ENCODE data around the gene TYSND1. TPM values are rescaled to one million over a fixed set of nuclear protein-coding genes. Genes with fewer than 3 reads are reported as not detected.
A peak's percentile ranks its signal among the peaks of the same experiment; 100 is the strongest.
"Not testable (repeated sequence)": the region's sequence is repeated elsewhere in the genome, so short reads cannot be mapped to it uniquely, and the experiment has no call there.

The TYSND1 gene
- total RNA-seq, 1 experiment from 2014 or later, result 16.5 TPM

DNA sequence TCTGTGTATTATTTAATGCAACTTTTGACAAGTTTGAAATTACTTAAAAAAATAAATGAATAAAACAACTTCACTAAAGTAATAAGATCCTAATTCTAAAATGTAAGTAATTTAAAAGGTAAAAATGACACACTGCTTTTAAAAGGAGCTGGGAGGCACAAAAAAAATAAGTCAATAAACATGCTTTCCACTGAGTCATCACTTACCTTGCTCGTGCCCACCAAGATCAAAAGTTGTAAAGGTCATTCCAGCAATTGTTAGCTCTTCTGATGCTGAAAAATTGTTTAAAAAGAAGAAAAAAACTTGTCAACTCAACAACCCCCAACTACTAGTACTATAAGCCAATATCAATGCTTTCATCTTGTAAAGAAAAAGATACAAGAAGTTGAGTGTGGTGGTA, 14.3 kb upstream of the TYSND1 start:
- POLR2A ChIA-PET, result interaction anchor here (0.9 to 3.0 kb wide), 5 partner anchors 9 to 32 kb away, joined by 5 to 21 read pairs (median 13); partner anchors contain the start of genes SAR1A and TYSND1
- no peak overlapping the region for H3K27ac Mint-ChIP-seq (ENCODE audit: low read depth, unreplicated experiment)

GRCh38 chr10:70159366-70159765, 12.9 kb upstream of the TYSND1 start:
- ChIA-PET CTCF (interaction anchor here (1.0 to 1.5 kb wide), 2 partner anchors 43 to 206 kb away, joined by 3 to 6 read pairs; no protein-coding TSS in a partner anchor), POLR2A (interaction anchor here (0.6 to 1.4 kb wide), 6 partner anchors 9 to 325 kb away, joined by 3 to 6 read pairs (median 4); partner anchors contain the start of genes EIF4EBP2 and TYSND1)
- H3K4me1 Mint-ChIP-seq (ENCODE audit: insufficient read depth, unreplicated experiment), result peaks cover 25% of the 10 kb centered on the region
- H3K9me3 Mint-ChIP-seq (ENCODE audit: unreplicated experiment); BruUV-seq (replicated peaks); DNase-seq (ENCODE audit: unreplicated experiment); H3K27me3 Mint-ChIP-seq (ENCODE audit: insufficient read depth, unreplicated experiment); H3K27ac Mint-ChIP-seq (ENCODE audit: low read depth, unreplicated experiment); H3K4me3 Mint-ChIP-seq (ENCODE audit: unreplicated experiment); intact Hi-C loops (cut with micrococcal nuclease): not testable (repeated sequence)
- H3K36me3 Mint-ChIP-seq (ENCODE audit: insufficient read depth, unreplicated experiment), result peaks cover 74% of the 10 kb centered on the region

More for the DNA sequence above, 14.3 kb upstream of the TYSND1 start:
- intact Hi-C loops (cut with micrococcal nuclease), result no loop called here
- Mint-ChIP-seq H3K4me1 (ENCODE audit: insufficient read depth, unreplicated experiment) (peaks cover 30% of the 10 kb centered on the region), H3K27me3 (ENCODE audit: insufficient read depth, unreplicated experiment) (no peaks in the 10 kb centered on the region), H3K9me3 (ENCODE audit: unreplicated experiment) (no peaks in the 10 kb centered on the region), H3K36me3 (ENCODE audit: insufficient read depth, unreplicated experiment) (peaks cover 74% of the 10 kb centered on the region), H3K4me3 (ENCODE audit: unreplicated experiment) (no peak overlapping the region)
- DNase-seq (ENCODE audit: unreplicated experiment), result no peak
- CTCF ChIA-PET, result interaction anchor here (0.8 to 1.6 kb wide), 2 partner anchors 9 to 13 kb away, joined by 3 to 4 read pairs; no protein-coding TSS in a partner anchor
- no peak for TF ChIP-seq CTCF (IDR thresholded peaks at IDR 0.05; ENCODE audit: unreplicated experiment)
- no TSS peak for BruUV-seq (replicated peaks)

DNA sequence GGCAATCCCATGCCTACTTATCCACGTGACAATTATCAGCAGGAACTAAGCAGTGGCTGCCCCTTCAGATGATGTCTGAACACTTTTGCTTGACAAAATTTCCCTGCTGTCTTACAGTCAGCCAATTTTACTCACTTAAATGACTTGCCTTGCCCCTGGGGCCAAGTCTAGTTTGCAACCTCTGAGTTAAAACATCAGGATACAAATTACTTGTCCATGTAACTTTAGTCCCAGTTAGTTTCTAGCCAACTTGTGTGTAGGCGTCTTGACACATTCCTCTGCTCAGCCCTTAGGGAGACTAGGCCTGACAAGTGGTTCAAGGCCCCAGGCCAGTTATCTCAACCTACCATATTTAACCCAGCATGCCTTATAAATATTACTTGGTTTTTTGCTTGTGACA, 11.6 kb upstream of the TYSND1 start:
- H3K4me1 Mint-ChIP-seq (ENCODE audit: insufficient read depth, unreplicated experiment), result peaks cover 15% of the 10 kb centered on the region
- POLR2A ChIA-PET, result interaction anchor here (0.7 to 1.9 kb wide), 4 partner anchors 9 to 12 kb away, joined by 4 to 9 read pairs (median 4); partner anchors contain the start of gene TYSND1
- DNase-seq (ENCODE audit: unreplicated experiment), result no peak
- CTCF ChIA-PET, result interaction anchor here (0.6 to 1.7 kb wide), 2 partner anchors 11 to 46 kb away, joined by 3 to 8 read pairs; partner anchors contain the start of gene TYSND1
- no peak overlapping the region for H3K4me3 Mint-ChIP-seq (ENCODE audit: unreplicated experiment)
- H3K36me3 Mint-ChIP-seq (ENCODE audit: insufficient read depth, unreplicated experiment), result peaks cover 83% of the 10 kb centered on the region
- intact Hi-C loops (cut with micrococcal nuclease), result no loop called here
- H3K27ac Mint-ChIP-seq (ENCODE audit: low read depth, unreplicated experiment), result no peak overlapping the region
- no TSS peak for BruUV-seq (replicated peaks)
- H3K27me3 Mint-ChIP-seq (ENCODE audit: insufficient read depth, unreplicated experiment), result no peaks in the 10 kb centered on the region
- no peak for TF ChIP-seq CTCF (IDR thresholded peaks at IDR 0.05; ENCODE audit: unreplicated experiment)
- no peaks in the 10 kb centered on the region for H3K9me3 Mint-ChIP-seq (ENCODE audit: unreplicated experiment)

- TF ChIP-seq CTCF (IDR thresholded peaks at IDR 0.05; ENCODE audit: unreplicated experiment), result no peak
- peaks cover 5% of the 10 kb centered on the region for H3K4me1 Mint-ChIP-seq (ENCODE audit: insufficient read depth, unreplicated experiment)
- BruUV-seq (replicated peaks), result no TSS peak
- ChIA-PET POLR2A (interaction anchor here (0.6 to 4.2 kb wide), 5 partner anchors 8 to 250 kb away, joined by 3 to 16 read pairs (median 4); partner anchors contain the start of gene SAR1A), CTCF (interaction anchor here (0.8 to 1.2 kb wide), 2 partner anchors 39 to 209 kb away, joined by 3 read pairs; no protein-coding TSS in a partner anchor)
- H3K27me3 Mint-ChIP-seq (ENCODE audit: insufficient read depth, unreplicated experiment), result no peaks in the 10 kb centered on the region
- peaks cover 95% of the 10 kb centered on the region for H3K36me3 Mint-ChIP-seq (ENCODE audit: insufficient read depth, unreplicated experiment)
- peak overlapping the region; percentile 28 for H3K27ac Mint-ChIP-seq (ENCODE audit: low read depth, unreplicated experiment)
- no peaks in the 10 kb centered on the region for H3K9me3 Mint-ChIP-seq (ENCODE audit: unreplicated experiment)
- DNase-seq (ENCODE audit: unreplicated experiment), result no peak
- intact Hi-C loops (cut with micrococcal nuclease), result no loop called here
- no peak overlapping the region for H3K4me3 Mint-ChIP-seq (ENCODE audit: unreplicated experiment)
Measured at GRCh38 chr10:70155255-70155838, 8.8 kb upstream of the TYSND1 start.
